Stimulated activated effector memory CD8-positive, alpha-beta T cell treated with anti-CD3 and anti-CD28 coated beads, Interleukin-12 subunit alpha, Interleukin-12 subunit beta, amount 100 ng/mL, for 72 hours (primary cell): ENCODE results near the gene IFNA5.

Experiments used
- ATAC-seq: fragments of 150-1000 bp; cut with Tn5 transposase; 2 replicates; pipeline ENCODE4 v1.10.0; 2021
- DNase-seq, 2 donors: peaks; one replicate each; pipeline ENCODE4 v3.0.0; 2021 to 2022; ENCODE audit warnings: low spot score in 2 of 2
- H3K27ac Mint-ChIP-seq: one replicate; pipeline ENCODE4 v1.8.0; 2022; ENCODE audit warnings: mild to moderate bottlenecking, mixed read lengths
- H3K36me3 Mint-ChIP-seq: one replicate; pipeline ENCODE4 v1.8.0; 2022; ENCODE audit warnings: mild to moderate bottlenecking, mixed read lengths
- H3K4me1 Mint-ChIP-seq: one replicate; pipeline ENCODE4 v1.8.0; 2022; ENCODE audit warnings: mixed read lengths
- H3K4me3 Mint-ChIP-seq: one replicate; pipeline ENCODE4 v1.8.0; 2022; ENCODE audit warnings: mild to moderate bottlenecking, mixed read lengths
- H3K9me3 Mint-ChIP-seq: one replicate; pipeline ENCODE4 v1.8.0; 2022; ENCODE audit warnings: mixed read lengths

IFNA5 gene

DNA sequence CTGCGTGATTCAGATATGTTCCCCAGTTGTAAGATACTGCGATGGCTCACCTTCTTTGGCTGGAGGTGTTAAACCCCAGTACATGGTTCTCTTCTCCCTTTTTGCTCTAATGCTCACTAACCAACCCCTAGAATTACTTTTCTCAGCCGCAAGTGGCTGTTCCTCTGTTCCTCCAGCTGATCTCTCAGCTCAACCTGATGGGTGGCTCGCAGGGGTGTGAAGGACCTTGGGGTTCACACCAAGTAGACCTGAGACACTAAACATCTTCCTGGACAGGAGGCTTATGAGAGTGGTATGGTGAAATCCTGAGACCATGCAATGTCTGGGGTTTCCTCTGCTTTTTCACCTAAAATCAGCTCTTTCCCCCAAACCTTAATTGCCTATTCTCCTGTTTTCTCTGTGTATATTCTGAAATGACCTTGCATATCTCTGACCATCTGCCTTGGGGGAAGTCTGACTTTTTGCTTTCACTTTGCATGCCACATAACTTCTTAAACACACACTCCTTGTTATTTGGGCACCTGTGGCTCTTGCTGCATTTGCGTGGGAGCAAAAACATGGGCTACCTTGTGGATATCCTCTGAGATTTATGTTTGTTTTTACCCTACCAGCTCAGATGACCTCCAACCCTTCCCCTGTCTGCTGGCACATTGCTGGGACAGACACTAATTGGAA is 49.4 kb downstream of the IFNA5 start:
- Mint-ChIP-seq H3K36me3 (no peaks in the 10 kb centered on the region), H3K9me3 (no peaks in the 10 kb centered on the region), H3K4me3 (no peak overlapping the region), H3K27ac (no peak overlapping the region), H3K4me1 (peaks cover 6% of the 10 kb centered on the region)
- DNase-seq, result no peak
- no peak for ATAC-seq
